Right lung (tissue), 5 donors: Measurements from ENCODE around the gene SLC17A7. TPM values are rescaled to one million over a fixed set of nuclear protein-coding genes. Genes with fewer than 3 reads are reported as not detected.

Source experiments
- polyA plus RNA-seq, 5 donors: library from polyadenylated mRNA; unstranded; fragments of 120-200 nt; gene quantifications; one replicate each; pipeline versions ENCODE4 v1.2.1 to v1.2.3, GENCODE V29; 2013; ENCODE audit warnings: inconsistent platforms in 1 of 5, low replicate concordance in 1 of 5; ENCODE audit not compliant: insufficient read length in 5 of 5, insufficient read depth in 1 of 5

SLC17A7 gene
- polyA plus RNA-seq, 5 donors: 0.31 to 0.51 (median 0.34) TPM

Other genes with a start within 250 kb of the SLC17A7 start
- gene SLC6A16, start 116.3 kb downstream of the SLC17A7 start, polyA plus RNA-seq: 1 to 10 TPM; 2.7 to 5.3 (median 3.9) TPM
- gene CD37, start 106.1 kb downstream of the SLC17A7 start, polyA plus RNA-seq: 10 to 100 TPM; 35.1 to 50.8 (median 44.1) TPM
- gene TEAD2, start 79.1 kb downstream of the SLC17A7 start, polyA plus RNA-seq: 100 to 1,000 TPM; 105 to 138 (median 117) TPM
- 1 to 10 TPM; 2.4 to 5.0 (median 3.6) TPM for gene DKKL1, start 77.7 kb downstream of the SLC17A7 start, polyA plus RNA-seq
- not detected for gene KASH5, start 53.3 kb downstream of the SLC17A7 start, polyA plus RNA-seq
- not detected for gene PTH2, start 18.1 kb downstream of the SLC17A7 start, polyA plus RNA-seq
- gene GFY, start 16.1 kb downstream of the SLC17A7 start, polyA plus RNA-seq: not detected
- gene PIH1D1, start 10.3 kb upstream of the SLC17A7 start, polyA plus RNA-seq: 10 to 100 TPM; 66.9 to 88.7 (median 78.2) TPM
- gene ALDH16A1, start 11.7 kb upstream of the SLC17A7 start, polyA plus RNA-seq: 10 to 100 TPM; 12.8 to 24.3 (median 14.0) TPM
- 10 to 100 TPM in 1 of 5 donors, 1 to 10 TPM in 4; 4.8 to 10.1 (median 6.5) TPM for gene FLT3LG, start 32.7 kb upstream of the SLC17A7 start, polyA plus RNA-seq
- 1,000 to 10,000 TPM; 3,241 to 4,813 (median 3,633) TPM for gene RPL13A, start 46.1 kb upstream of the SLC17A7 start, polyA plus RNA-seq
- gene RPS11, start 54.9 kb upstream of the SLC17A7 start, polyA plus RNA-seq: 1,000 to 10,000 TPM; 3,362 to 3,985 (median 3,582) TPM
- 100 to 1,000 TPM; 258 to 406 (median 318) TPM for gene FCGRT, start 71.1 kb upstream of the SLC17A7 start, polyA plus RNA-seq
- gene RCN3, start 86.5 kb upstream of the SLC17A7 start, polyA plus RNA-seq: 10 to 100 TPM; 13.9 to 48.4 (median 21.5) TPM
- gene NOSIP, start 139.0 kb upstream of the SLC17A7 start, polyA plus RNA-seq: 10 to 100 TPM; 51.0 to 80.7 (median 59.0) TPM
- 1 to 10 TPM; 3.3 to 6.1 (median 4.4) TPM for gene PRRG2, start 139.8 kb upstream of the SLC17A7 start, polyA plus RNA-seq
- gene PRR12, start 149.7 kb upstream of the SLC17A7 start, polyA plus RNA-seq: 10 to 100 TPM; 15.9 to 35.4 (median 23.7) TPM
- 10 to 100 TPM; 20.3 to 39.5 (median 24.7) TPM for gene RRAS, start 198.6 kb upstream of the SLC17A7 start, polyA plus RNA-seq
- 10 to 100 TPM; 18.4 to 45.0 (median 31.3) TPM for gene SCAF1, start 200.7 kb upstream of the SLC17A7 start, polyA plus RNA-seq
- gene IRF3, start 224.3 kb upstream of the SLC17A7 start, polyA plus RNA-seq: 10 to 100 TPM; 48.9 to 87.5 (median 73.7) TPM
- 10 to 100 TPM; 20.2 to 34.8 (median 24.7) TPM for gene BCL2L12, start 224.4 kb upstream of the SLC17A7 start, polyA plus RNA-seq
- 100 to 1,000 TPM; 189 to 299 (median 236) TPM for gene PRMT1, start 235.7 kb upstream of the SLC17A7 start, polyA plus RNA-seq
- gene ADM5, start 248.1 kb upstream of the SLC17A7 start, polyA plus RNA-seq: 1 to 10 TPM in 4 of 5 donors, under 1 TPM in 1; 0.76 to 2.8 (median 1.3) TPM
- gene CPT1C, start 249.6 kb upstream of the SLC17A7 start, polyA plus RNA-seq: 10 to 100 TPM; 24.3 to 34.0 (median 27.8) TPM